NCI-H446 treated with DMSO at 0.1 percent for 48 hours (cell line): ENCODE results near the gene SLC46A3.
"Not testable (repeated sequence)": the region's sequence is repeated elsewhere in the genome, so short reads cannot be mapped to it uniquely, and the experiment has no call there.

Experiments used
- DNase-seq: peaks from one replicate; lab custom pipeline; 2025; lab: John Stamatoyannopoulos, UW

SLC46A3 gene

DNA sequence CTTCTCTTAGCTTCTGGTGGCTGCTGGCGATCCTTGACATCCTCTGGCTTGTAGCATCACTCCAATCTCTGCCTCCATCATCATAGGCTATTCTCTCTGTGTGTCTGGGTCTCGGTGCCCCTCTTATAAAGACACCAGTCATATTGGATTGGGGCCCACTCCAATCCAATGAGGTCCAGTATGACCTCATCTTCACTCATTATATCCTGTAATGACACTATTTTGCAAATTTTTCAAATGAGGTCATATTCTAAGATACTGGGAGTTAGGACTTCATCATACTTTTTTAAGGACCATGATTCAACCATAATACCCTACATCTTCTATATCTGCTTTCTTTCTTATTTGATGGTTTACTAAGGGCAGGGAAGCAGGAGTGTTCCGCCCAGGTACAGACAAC, 12.0 kb upstream of the SLC46A3 start:
- DNase-seq, result no peak

DNA sequence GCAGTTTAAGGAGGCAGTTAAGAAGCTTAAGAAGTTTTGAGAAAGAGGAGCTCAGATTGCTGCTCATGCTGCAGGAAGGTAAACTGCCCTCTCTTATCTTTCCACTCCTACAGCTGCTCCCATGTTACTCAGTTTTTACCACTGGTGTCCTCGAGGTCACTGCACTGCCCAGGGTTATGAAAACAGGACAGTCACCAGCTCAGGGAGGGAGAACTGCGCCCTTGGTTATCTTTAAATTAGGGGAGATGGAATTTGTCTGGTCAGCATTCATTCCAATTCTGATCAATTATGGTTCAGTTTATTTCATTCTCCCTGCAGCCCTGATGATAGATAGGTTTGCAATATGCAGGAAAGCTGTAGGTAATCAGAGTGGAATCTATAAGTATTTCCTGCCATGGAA, 10.8 kb upstream of the SLC46A3 start:
- no peak for DNase-seq

DNA sequence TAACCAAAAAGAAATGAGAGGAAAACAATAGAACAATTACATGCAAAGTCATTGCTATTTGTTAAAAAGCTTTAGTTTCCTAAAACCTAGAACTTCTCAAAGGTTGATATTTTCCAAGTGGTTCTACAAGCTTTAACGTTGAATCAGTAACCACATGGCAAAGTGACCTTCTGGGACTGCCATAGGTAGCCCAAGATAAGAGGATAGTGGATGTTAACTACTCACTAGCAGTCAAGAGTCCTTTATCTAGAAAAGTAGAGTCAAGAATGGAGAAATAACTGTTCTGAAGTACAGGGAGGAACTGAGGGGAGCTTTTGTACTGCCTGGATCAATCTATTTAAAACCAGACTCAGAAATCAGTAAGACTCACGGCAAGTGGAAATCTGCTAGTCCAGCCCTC, 9.9 kb upstream of the SLC46A3 start:
- no peak for DNase-seq

DNA sequence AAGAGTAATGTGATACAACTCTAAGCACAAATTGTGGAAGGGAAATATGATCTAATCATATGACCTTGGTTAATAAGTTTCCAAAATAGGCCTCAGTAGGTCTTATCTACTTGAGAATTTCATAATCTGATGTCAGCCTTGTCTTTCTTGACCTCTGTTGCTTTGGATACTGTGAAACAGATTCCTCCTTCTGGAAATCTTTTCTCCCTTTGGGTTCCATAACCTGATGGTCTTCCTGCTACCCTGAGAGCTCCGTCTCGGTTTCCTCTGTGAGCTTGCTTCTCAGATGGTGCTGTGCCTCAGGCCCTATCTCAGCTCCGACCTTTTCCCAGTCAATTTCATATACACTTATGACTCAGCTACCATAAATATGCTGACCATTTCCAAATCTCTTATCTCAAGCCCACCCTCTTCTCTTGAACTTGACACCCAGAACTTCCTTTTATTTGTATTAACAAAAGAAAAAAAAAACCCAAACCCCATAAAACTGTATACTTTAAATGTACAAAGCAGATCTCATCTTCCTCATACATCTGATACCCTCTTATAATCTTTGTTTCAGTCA, 6.4 kb upstream of the SLC46A3 start:
- no peak for DNase-seq

DNA sequence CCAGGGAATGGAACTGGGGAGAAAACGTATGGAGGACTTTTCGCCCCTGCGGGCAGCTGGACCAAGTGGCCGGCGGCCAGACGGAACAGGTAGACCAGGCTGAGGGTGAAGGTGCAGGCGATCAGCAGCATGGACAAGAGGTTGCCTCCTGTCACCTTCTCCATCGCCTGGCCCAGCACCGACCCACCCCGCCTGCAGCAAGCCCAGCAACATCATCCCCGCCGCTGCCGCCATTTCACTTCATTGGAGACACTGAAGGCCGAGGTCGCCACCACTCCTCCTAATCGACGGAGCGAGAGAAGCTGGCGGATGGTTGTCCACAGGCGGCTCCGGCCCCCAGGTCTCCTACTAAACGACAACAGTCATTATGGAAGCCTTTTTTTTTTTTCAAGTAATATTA, 5.0 kb upstream of the SLC46A3 start:
- DNase-seq, result no peak

DNA sequence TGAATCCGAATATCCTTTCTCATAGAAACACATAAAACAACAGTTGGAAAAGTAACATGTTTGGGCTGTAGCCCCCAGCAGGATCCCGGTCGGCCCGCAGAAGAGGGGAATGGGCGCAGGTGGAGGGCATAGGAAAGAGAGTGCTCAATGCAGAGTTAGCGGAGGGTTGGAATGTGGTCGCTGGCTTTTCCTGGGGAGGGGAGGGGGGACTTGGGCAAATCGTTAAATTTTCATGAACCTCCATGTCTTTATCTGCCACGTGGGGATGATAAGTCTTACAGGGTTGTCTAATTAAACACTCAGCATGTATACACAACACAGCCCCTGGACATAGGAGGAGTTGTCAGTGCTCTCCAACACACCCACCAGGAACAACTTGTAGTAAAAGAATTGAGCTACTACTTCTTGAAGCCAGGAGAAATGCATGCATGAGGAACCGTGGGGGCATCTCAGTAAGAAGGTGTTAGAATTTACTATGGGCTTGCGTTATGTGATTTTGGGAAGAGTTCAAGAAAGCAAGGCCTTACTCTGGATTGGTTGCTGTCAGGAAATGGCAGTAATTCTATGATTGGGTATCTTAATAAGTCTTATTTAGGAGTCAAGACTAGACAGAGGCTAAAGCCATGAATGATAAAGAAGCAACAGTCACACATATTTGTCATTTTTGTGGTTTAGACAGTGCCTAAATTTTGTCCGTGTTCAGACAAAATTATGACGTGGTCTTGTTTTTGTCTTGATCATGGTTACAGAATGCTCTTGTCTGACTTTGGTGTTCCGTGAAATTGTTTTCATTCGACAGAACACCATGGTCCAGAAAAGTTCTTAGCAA, 671 bp upstream of the SLC46A3 start:
- no peak for DNase-seq

DNA sequence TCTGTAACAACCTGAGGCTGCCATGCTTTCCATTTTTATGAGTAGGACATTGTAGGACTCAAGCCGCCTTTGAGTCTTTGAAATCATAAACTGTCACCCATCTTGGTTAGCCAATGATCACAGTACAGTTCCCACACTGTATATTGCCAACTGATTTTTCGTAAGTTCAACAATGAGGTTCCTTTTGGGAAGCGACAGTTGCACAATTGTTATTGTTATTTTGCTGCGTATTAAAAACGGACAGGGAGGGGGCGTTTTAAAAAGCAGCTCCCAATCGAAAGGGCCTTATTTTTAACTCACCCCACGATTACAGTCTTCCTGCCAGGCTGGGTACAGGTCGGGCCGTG, 601 bp downstream of the SLC46A3 start:
- no peak for DNase-seq

DNA sequence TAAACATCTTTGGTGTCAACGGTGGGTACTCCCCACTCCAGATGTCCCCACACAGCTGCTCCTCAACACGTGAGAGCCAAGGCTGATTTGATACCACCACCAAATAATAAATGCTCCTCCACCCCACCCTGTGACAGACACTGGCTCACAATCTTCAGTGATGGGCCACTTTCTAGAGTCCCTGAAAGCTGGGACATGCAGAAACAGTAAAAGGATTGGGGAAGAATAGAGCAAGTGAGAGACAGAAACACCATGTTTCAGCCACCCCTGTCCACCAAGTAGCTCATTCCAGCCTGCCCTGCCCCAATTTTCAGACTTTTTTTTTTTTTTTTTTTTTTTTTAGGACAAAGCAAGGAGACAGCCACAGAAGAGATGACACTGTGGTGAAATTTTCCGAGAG, 1.6 kb downstream of the SLC46A3 start:
- DNase-seq, result no peak

DNA sequence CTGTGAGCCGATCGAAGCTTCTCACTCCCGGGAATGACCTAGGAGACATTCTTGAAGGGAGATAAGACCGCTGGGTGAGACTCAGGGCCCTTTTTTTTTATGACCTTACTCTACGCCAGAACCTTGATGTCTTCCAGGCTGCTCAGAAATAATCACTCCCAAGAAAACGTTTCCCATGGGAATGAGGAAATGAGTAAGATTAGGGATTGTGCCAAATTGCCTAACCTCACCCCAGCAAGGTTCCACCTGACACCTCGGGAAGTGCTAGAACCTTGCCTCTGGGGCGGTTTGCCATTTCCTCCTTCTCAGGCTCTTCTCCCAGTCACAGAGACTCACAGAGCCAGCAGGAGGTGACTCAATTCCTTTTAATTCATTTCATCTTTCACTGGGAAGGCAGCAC, 2.3 kb downstream of the SLC46A3 start:
- DNase-seq, result no peak

DNA sequence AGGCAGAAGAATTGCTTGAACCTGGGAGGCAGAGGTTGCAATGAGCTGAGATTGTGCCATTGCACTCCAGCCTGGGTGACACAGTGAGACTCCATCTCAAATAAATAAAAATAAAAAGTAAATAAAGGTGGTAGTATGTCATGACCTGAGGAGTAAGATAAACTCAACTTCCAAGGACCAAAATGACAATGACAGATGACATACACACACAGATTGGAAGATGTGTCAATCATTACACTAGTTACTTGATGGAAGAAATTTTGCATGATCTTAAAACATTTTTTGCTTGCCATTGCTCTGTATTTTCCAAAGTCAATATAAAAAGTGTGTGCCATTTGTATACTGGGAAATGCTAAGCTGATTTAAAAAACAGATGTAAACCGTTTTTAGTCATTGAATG, 4.1 kb downstream of the SLC46A3 start:
- no peak for DNase-seq

DNA sequence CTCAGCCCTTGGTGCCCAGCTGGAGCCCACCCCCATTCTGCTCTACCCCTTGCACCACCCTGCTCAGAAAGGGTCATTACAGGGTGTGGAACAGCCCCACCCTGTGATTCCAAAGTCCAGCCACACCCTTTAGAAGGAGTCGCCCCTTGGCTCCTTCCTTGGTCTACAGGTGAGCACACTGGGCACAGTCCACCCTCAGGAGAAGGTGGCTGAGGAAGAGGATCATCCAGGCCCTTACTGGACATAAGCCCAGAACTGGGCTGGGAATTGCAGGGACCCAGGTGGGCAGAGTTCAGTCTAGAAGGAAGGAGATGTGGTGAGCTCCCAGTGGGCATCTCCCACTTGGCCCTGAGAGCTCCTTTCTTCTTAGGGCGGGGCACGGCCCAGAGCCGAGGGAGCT, 8.6 kb downstream of the SLC46A3 start:
- DNase-seq, result no peak

DNA sequence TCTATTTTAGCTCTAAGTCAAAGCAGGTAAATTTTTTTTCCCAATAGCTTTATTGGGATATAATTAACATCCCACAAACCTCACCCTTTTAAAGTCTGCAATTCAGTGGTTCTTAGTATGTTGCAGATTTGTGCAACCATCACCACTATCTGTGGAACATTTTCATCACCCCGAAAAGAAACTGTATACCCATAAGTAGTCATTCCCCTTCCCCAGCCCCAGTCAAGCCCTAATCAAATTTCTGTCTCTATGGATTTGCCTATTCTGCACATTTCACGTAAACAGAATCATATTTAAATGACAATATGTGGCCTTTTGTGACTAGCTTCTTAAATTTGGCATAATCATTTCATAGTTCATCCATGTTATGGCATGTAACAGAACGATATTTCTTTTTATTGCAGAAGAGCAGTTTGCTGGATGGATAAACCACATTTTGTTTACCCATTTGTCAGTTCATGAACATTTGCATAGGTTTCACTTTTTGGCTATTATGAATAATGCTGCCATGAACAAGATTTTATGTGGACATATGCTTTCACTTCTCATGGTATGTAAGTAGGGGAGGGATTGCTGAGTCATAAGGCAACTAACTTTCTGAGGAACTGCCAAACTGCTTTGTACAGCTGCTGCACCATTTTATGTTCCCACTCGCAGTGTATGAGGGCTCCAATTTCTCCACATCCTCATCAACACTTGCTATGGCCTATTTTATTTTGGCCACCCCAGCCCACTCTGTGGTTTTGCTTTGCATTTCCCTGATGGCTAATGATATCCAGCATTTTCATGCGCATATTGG, 10.9 kb downstream of the SLC46A3 start:
- no peak for DNase-seq

DNA sequence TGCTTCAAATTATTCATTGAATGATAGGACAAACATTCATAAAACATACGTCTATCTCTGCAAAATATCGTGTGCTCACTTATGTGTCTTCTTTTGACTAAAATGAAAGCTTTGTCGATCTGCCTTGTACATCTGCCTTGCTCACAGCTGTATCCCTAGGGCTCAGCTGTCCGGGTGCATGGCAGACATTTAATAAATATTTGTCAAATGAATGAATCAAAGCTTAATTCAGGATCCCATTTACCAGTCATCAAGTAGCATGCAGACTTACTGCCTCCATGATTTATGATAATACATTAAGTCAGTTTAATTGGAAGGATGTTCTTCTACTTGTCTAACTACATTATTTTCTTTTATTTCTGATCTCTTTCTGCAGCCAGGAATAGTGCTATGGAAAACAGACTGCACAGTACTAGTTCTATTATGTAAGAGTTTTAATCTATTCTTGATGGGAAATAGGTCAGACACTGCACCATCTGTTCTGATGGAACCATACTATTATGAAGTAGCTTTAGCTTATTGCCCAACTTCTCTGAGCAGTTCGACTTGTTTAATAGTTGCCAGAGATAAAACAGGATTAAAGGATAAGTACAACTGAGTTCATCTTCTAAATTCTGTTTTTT, 13.2 kb downstream of the SLC46A3 start:
- no peak for DNase-seq

DNA sequence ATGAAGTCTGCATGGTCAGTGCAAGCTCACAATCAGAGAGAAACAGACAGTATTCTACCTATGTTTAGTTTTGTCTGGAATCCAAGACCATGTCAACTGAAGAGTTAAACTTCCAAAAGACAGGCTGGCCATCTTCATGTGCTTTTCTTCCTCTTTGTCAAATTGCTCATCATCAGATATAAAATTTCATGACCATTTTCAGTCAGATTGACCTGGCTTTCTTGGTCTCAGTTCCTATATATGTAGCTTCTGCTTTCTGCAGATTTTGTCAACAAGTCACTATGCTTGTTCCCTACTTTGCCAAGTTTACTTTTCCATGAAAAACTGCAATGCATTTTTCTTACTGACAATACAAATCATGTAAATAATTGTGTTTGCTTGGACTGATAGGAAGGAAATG, 13.9 kb downstream of the SLC46A3 start:
- DNase-seq, result no peak

DNA sequence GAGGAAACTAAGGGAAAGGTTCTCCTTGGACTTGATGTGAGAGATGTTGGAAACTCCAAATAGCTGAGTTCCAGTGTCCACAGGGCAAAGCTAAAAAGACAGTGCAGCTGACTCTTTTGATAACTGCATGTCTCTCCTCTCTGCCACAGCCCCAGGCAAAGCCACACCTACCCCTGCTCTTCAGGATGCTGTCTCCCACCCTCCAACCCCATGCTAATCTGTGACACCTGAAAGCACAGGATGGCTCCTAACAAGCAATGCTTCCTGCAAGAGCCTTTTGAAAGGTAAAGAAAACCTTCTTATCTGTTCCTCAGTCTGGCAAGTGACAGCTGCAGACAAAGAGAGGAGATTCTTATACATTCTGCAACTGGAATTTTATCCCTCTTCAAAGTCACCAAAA, 14.5 kb downstream of the SLC46A3 start:
- DNase-seq, result no peak

DNA sequence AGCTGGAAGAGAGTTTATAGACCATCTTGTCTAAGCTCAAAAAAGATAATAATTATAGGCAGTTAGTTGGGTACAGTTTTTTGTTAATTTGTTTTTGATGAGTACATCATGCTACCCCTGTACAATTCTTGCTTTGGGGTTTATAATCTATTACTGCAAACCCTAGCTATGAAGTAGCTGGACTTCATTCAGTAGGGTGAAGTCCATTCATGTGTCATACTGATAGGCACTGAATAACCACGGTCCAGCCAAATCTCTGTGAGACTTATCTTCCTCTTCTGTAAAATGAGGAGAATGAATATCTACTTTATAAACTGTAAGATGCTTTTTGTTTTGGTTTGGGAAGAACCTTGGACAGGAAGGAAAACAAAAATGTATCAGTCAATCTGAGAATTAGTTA, 19.5 kb downstream of the SLC46A3 start:
- no peak for DNase-seq

DNA sequence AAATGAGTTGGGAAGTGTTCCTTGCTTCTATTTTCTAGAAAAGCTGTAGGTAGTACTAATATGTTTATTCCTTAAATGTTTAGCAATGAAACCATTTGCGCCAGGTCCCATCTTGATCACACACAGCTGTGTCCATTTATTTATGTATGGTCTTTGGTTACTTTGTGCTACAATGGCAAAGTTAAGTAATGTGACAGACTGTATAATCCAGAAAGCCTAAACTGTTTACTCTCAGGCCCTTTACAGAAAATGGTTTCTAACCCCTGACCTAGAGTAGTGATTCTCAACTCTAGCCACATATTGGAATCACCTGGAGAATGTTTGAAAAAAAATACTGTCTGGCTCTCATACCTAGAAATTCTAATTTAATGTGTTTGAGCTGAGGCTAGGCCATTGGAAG, 21.3 kb downstream of the SLC46A3 start:
- no peak for DNase-seq

DNA sequence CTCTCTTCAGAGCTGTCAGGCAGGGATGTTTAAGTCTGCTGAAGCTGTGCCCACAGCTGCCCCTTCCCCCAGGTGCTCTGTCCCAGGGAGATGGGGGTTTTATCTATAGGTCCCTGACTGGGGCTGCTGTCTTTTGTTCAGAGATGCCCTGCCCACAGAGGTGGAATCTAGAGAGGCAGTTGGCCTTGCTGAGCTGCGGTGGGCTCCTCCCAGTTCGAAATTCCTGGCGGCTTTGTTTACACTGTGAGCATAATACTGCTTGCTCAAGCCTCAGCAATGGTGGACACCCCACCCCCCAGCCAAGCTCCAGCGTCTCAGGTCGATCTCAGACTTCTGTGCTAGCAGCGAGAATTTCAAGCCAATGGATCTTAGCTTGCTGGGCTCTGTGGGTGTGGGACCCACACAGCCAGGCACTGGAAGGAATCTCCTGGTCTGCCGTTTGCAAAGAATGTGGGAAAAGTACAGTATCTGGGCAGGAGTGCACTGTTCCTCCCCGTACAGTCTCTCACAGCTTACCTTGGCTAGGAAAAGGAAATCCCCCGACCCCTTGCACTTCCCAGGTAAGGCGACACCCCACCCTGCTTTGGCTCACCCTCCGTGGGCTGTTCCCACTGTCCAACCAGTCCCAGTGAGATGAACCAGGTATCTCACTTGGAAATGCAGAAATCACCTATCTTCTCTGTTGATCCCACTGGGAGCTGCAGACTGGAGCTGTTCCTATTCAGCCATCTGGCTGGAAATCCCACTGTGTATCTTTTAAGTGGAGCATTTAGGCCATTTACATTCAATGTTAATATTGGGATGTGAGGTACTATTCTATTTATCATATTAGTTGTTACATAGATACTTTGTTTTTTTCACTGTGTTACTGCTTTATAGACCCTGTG, 24.9 kb downstream of the SLC46A3 start:
- not testable (repeated sequence) for DNase-seq

DNA sequence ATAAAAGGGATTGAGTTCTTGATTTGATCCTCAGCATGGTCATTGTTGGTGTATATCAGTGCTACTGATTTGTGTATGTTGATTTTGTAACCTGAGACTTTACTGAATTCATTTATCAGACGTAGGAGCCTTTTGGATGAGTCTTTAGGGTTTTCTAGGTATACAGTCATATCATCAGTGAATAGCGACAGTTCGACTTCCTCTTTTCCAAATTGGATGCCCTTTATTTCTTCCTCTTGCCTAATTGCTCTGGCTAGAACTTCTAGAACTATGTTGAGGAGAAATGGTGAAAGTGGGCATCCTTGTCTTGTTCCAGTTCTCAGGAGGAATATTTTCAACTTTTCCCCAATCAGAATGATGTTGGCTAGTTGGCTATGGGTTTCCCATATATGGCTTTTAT, 32.9 kb downstream of the SLC46A3 start:
- no peak for DNase-seq

DNA sequence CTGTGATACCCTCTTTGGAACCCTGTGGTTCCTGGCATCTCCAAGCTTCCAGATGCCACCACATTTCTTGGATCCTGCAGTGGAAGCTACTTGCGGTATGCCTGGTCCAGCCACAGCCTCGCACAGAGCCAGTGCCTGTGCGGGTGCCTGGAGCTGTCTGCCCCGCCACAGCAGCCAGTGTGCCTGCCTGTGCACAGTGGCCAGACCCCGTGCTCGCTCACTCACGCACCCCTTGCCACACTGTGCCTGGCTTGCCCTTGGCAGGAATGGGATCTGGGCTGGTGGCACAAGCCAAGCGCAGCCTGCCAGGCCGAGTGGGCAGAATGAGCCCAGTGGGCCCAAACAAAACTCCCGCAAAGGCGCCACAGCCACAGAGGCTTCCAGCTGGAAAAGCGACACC, 33.7 kb downstream of the SLC46A3 start:
- DNase-seq, result no peak

DNA sequence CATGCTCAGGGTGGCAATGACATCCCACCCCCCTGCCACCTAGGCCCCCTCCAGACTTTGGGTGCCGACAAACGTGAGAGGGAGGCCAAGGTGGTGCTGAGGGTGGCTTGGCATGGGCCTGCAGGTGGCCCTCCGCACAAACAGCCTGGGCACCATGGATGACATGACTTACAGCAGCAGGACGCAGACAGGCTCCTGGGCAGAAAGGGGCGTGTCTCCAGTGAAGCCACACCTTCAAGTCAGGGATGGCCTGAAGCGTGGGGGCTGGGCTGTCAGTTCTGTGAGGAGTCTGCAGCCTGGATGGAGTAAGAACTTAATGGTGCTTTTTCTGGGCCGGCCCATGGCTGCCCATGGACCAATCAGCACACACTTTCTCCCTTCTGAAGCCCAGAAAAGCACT, 34.5 kb downstream of the SLC46A3 start:
- no peak for DNase-seq

DNA sequence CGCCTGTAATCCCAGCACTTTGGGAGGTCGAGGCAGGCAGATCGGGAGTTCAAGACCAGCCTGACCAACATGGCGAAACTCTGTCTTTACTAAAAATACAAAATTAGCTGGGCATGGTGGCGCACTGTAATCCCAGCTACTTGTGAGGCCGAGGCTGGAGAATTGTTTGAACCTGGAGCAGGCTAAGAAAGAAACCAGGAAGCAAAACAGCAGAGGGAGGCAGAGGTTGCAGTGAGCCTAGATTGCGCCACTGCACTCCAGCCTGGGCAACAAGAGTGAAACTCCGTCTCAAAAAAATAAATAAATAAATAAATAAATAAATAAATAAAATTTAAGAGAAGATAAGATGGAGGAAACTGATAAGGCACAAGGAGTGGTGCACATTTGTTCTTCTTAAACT, 35.6 kb downstream of the SLC46A3 start:
- not testable (repeated sequence) for DNase-seq
